OCI-LY7 (cell line): ENCODE results near the gene SUB1. TPM values are rescaled to one million over a fixed set of nuclear protein-coding genes. Genes with fewer than 3 reads are reported as not detected.

ENCODE experiments used
- BruUV-seq: library from RNA; stranded (reverse); fragments of 400-500 nt; replicated peaks from 2 replicates; lab custom pipeline; 2021; lab: Mats Ljungman, UMichigan
- CTCF ChIA-PET: fragments of 300-600 bp; sonication (Branson Sonifier 250); formaldehyde crosslinking; loops from one replicate; lab custom pipeline; 2022; ENCODE audit warnings: antibody characterized with exemption; ENCODE audit not compliant: unreplicated experiment; lab: Charles Lee
- POLR2A ChIA-PET: fragments of 300-600 bp; sonication (Branson Sonifier 250); formaldehyde crosslinking; loops from one replicate; lab custom pipeline; 2022; ENCODE audit warnings: antibody characterized with exemption; lab: Charles Lee
- DNase-seq: peaks from one replicate; pipeline ENCODE4 v3.0.0-alpha.2; 2015; ENCODE audit warnings: low spot score
- H2AFZ ChIP-seq: fragments of 200-600 bp; sonication (generic), shearing (Covaris generic); 2 replicates; pipeline ENCODE4 v1.6.1; 2014; ENCODE audit warnings: mild to moderate bottlenecking, antibody characterized with exemption, low read length, moderate library complexity
- H3K27ac ChIP-seq: fragments of 200-600 bp; sonication (generic); 2 replicates; pipeline ENCODE4 v1.5.1; 2014; ENCODE audit warnings: mixed run types, low read depth, mild to moderate bottlenecking, moderate library complexity, low read length, inconsistent platforms; ENCODE audit not compliant: poor library complexity, severe bottlenecking
- H3K36me3 ChIP-seq: fragments of 200-600 bp; sonication (generic); 2 replicates; pipeline ENCODE4 v1.6.1; 2014; ENCODE audit warnings: mild to moderate bottlenecking, antibody characterized with exemption, low read length, moderate library complexity, mixed read lengths; ENCODE audit not compliant: insufficient read depth
- H3K4me1 ChIP-seq: fragments of 200-600 bp; sonication (generic); 2 replicates; pipeline ENCODE4 v1.5.1; 2014; ENCODE audit warnings: mild to moderate bottlenecking, low read length; ENCODE audit not compliant: insufficient read depth, poor library complexity, severe bottlenecking
- H3K4me2 ChIP-seq: fragments of 200-600 bp; sonication (generic); 2 replicates; pipeline ENCODE4 v1.6.1; 2014; ENCODE audit warnings: mild to moderate bottlenecking, low read length
- H3K4me3 ChIP-seq: fragments of 200-600 bp; sonication (generic); 2 replicates; pipeline ENCODE4 v1.5.1; 2014; ENCODE audit warnings: mild to moderate bottlenecking, low read depth, low read length; ENCODE audit not compliant: poor library complexity, severe bottlenecking
- H3K79me2 ChIP-seq: fragments of 200-600 bp; sonication (generic); 2 replicates; pipeline ENCODE4 v1.6.1; 2016; ENCODE audit warnings: low read depth, mild to moderate bottlenecking, low read length, moderate library complexity, mixed read lengths; ENCODE audit not compliant: insufficient read depth
- H3K9me2 ChIP-seq: fragments of 200-600 bp; sonication (generic); 2 replicates; pipeline ENCODE4 v1.6.1; 2016; ENCODE audit warnings: mild to moderate bottlenecking, low read length, mixed read lengths; ENCODE audit not compliant: insufficient read depth
- H3K9me3 ChIP-seq: fragments of 200-600 bp; sonication (generic); 2 replicates; pipeline ENCODE4 v1.6.1; 2014; ENCODE audit warnings: mild to moderate bottlenecking, mixed run types, low read length, mixed read lengths
- H4K20me1 ChIP-seq: fragments of 200-600 bp; sonication (generic); 2 replicates; pipeline ENCODE4 v1.6.1; 2014; ENCODE audit warnings: mild to moderate bottlenecking, antibody characterized with exemption, low read length, moderate library complexity, mixed read lengths; ENCODE audit not compliant: insufficient read depth
- EZH2phosphoT487 ChIP-seq: fragments of 200-600 bp; sonication (generic); IDR thresholded peaks from 2 replicates; pipeline ENCODE4 v1.6.1; 2018; ENCODE audit warnings: low read depth, borderline replicate concordance, mild to moderate bottlenecking, mixed run types, antibody characterized with exemption, low read length, moderate library complexity, mixed read lengths
- intact Hi-C: fragments of 100-400 bp; cut with micrococcal nuclease; formaldehyde crosslinking; loops from one replicate; pipeline ENCODE4 v1.10.0; 2022; ENCODE audit not compliant: unreplicated experiment
- total RNA-seq, 2 experiments: library from RNA; depleted of rRNA in 1 of 2; stranded (reverse); fragments of >200 nt in 1 of 2; shearing (Covaris generic) in 1 of 2; gene quantifications; 2 replicates each; pipeline ENCODE4 v1.2.3, GENCODE V29; 2014 to 2022
- TF ChIP-seq, protein P1 (sequence below): fragments of 200-600 bp; sonication (generic); conservative IDR thresholded peaks from 2 replicates; pipeline ENCODE4 v1.5.1; 2014; ENCODE audit warnings: mild to moderate bottlenecking, antibody characterized with exemption, low read length, moderate library complexity, mixed read lengths

SUB1 gene
- total RNA-seq, 2 experiments from 2014 or later, result 40.3 to 69.2 TPM

DNA sequence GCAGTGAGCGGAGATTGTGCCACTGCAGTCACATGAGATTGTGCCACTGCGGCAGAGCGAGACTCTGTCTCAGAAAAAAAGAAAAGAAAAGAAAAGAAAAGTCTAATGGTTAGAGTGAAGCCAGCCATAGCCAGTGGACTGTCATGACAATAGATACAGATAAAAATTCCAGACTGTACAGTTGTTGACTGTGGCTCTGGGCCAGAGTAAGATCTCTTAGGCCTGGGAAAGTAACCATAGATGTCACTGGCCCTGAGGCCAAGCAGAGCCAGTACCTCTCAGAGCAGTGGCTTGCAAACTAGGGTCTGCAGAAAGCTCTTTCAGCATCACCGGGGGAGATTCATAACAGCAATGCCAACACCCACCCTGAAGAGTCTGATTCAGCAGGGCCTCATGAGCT, 44.1 kb upstream of the SUB1 start:
- Histone ChIP-seq H3K9me3 (no peaks in the 10 kb centered on the region), H3K27ac (no peak overlapping the region), H2AFZ (no peak overlapping the region), H3K4me3 (no peak overlapping the region), H3K4me1 (peaks cover 38% of the 10 kb centered on the region), H3K36me3 (no peaks in the 10 kb centered on the region), H3K4me2 (no peak overlapping the region), H4K20me1 (no peaks in the 10 kb centered on the region), H3K79me2 (no peaks in the 10 kb centered on the region), H3K9me2 (no peaks in the 10 kb centered on the region)
- intact Hi-C loops, result no loop called here
- DNase-seq, result no peak
- TF ChIP-seq, protein P1, sequence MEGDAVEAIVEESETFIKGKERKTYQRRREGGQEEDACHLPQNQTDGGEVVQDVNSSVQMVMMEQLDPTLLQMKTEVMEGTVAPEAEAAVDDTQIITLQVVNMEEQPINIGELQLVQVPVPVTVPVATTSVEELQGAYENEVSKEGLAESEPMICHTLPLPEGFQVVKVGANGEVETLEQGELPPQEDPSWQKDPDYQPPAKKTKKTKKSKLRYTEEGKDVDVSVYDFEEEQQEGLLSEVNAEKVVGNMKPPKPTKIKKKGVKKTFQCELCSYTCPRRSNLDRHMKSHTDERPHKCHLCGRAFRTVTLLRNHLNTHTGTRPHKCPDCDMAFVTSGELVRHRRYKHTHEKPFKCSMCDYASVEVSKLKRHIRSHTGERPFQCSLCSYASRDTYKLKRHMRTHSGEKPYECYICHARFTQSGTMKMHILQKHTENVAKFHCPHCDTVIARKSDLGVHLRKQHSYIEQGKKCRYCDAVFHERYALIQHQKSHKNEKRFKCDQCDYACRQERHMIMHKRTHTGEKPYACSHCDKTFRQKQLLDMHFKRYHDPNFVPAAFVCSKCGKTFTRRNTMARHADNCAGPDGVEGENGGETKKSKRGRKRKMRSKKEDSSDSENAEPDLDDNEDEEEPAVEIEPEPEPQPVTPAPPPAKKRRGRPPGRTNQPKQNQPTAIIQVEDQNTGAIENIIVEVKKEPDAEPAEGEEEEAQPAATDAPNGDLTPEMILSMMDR, result no peak
- no peak for TF ChIP-seq EZH2phosphoT487
- POLR2A ChIA-PET, result no interaction called here
- no TSS peak for BruUV-seq
- CTCF ChIA-PET, result interaction anchor here (1.2 kb wide), 1 partner anchor 10 kb away, joined by 3 read pairs; no protein-coding TSS in a partner anchor

DNA sequence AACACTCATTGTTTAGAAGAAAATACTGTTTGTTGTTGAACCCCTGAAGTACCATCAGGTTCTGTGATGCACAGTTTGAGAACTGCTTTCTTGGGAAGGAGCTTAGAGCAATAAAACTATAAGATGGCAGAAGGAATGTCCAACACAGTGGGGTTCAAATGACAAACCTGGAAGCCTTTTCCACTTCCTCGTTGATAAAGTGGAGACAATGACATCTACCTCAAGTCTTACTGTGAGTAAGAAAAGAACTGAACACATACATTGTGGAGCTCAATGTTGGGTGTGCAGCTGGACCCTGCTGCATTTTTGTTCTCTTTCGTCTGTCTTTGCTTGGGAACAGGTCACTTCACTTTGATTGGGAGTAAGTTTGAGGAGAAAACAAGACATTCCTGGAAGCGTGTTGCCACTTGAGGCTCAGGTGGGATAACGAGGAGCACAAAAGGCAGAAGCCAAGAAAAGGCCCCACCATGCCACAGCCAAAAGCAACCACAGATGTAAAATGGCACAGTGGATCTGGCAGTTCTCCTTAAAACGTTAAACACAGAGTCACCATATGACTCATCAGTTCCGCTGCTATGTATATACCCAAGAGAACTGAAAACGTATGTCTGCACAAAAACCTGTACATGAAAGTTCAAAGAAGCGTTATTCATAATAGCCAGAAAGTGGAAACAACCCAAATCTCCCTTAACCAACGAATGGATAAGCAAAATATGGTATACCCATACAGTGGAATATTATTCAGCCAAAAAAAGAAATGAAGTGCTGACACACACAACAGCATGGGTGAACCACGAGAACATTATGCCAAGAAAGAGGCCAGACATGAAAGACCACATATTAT, 42.9 kb upstream of the SUB1 start:
- no peak overlapping the region for H3K4me3 ChIP-seq
- no peak overlapping the region for H2AFZ ChIP-seq
- H3K4me2 ChIP-seq, result no peak overlapping the region
- DNase-seq, result peak; percentile 11
- H4K20me1 ChIP-seq, result no peaks in the 10 kb centered on the region
- no peaks in the 10 kb centered on the region for H3K9me3 ChIP-seq
- no peaks in the 10 kb centered on the region for H3K36me3 ChIP-seq
- no TSS peak for BruUV-seq
- intact Hi-C loops, result no loop called here
- H3K79me2 ChIP-seq, result no peaks in the 10 kb centered on the region
- TF ChIP-seq, protein P1, result no peak
- no peak for TF ChIP-seq EZH2phosphoT487
- H3K27ac ChIP-seq, result no peak overlapping the region
- no peaks in the 10 kb centered on the region for H3K9me2 ChIP-seq
- ChIA-PET POLR2A (interaction anchor here (0.7 to 0.8 kb wide), 3 partner anchors 26 to 531 kb away, joined by 3 to 7 read pairs (median 5); no protein-coding TSS in a partner anchor), CTCF (interaction anchor here (1.2 kb wide), 1 partner anchor 11 kb away, joined by 3 read pairs; no protein-coding TSS in a partner anchor)
- H3K4me1 ChIP-seq, result peaks cover 27% of the 10 kb centered on the region

DNA sequence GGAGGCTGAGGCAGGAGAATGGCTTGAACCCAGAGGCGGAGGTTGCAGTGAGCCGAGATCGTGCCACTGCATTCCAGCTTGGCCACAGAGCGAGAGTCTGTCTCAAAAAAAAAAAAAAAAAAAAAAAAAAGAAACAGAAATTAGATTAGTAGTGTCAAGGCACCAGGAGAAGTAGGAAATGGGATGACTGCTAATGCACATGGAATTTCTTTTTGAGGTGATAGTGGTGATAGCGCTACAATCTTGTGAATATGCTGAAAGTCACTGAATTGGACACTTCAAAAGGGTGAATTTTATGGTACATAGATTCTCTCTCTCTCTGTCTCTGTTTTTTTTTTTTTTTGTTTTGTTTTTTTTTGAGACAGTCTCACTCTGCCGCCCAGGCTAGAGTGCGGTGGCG, 42.1 kb upstream of the SUB1 start:
- POLR2A ChIA-PET, result interaction anchor here (0.7 to 0.8 kb wide), 3 partner anchors 25 to 530 kb away, joined by 3 to 7 read pairs (median 5); no protein-coding TSS in a partner anchor
- no peaks in the 10 kb centered on the region for H3K79me2 ChIP-seq
- no peak overlapping the region for H2AFZ ChIP-seq
- no peak for DNase-seq
- CTCF ChIA-PET, result no interaction called here
- no peaks in the 10 kb centered on the region for H3K9me2 ChIP-seq
- BruUV-seq, result no TSS peak
- intact Hi-C loops, result no loop called here
- H3K4me1 ChIP-seq, result peaks cover 18% of the 10 kb centered on the region
- no peaks in the 10 kb centered on the region for H3K9me3 ChIP-seq
- no peaks in the 10 kb centered on the region for H4K20me1 ChIP-seq
- TF ChIP-seq EZH2phosphoT487, result no peak
- TF ChIP-seq, protein P1, result no peak
- H3K36me3 ChIP-seq, result no peaks in the 10 kb centered on the region
- no peak overlapping the region for H3K4me3 ChIP-seq
- H3K27ac ChIP-seq, result no peak overlapping the region
- H3K4me2 ChIP-seq, result no peak overlapping the region
